HuH-7.5 (cell line): ENCODE measurements around the gene LMAN1L.
"Not testable (repeated sequence)": the region's sequence is repeated elsewhere in the genome, so short reads cannot be mapped to it uniquely, and the experiment has no call there.

ENCODE experiments used
- DNase-seq: peaks from one replicate; pipeline ENCODE4 v3.0.0; 2011; ENCODE audit warnings: low spot score

The LMAN1L gene

DNA sequence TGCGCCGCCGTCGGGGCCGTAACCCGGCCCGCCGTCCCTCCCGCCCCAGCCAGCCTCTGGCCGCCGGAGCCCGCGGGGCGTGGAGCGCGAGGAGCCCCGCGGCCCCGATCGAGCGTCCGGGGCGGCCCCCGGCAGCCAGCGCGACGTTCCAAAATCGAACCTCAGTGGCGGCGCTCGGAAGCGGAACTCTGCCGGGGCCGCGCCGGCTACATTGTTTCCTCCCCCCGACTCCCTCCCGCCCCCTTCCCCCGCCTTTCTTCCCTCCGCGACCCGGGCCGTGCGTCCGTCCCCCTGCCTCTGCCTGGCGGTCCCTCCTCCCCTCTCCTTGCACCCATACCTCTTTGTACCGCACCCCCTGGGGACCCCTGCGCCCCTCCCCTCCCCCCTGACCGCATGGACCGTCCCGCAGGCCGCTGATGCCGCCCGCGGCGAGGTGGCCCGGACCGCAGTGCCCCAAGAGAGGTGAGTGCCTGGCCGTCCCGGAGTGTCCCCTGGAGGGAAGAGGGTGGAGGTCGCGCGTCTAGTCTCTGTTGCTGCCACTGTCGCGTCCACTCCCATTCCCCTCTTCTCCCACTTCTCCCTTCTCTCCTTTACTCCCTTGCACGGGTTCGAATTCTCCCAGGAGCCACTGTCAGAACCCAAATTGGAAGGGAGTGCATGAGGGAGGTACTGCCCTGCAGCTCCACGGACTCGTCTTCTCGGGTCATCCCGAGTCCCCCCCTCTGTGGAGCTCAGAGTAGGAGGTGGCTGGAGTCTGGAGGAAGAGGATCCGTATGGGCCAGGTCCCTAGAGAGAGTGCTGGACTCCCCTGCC is 30.2 kb upstream of the LMAN1L start:
- DNase-seq: peak; percentile 76

DNA sequence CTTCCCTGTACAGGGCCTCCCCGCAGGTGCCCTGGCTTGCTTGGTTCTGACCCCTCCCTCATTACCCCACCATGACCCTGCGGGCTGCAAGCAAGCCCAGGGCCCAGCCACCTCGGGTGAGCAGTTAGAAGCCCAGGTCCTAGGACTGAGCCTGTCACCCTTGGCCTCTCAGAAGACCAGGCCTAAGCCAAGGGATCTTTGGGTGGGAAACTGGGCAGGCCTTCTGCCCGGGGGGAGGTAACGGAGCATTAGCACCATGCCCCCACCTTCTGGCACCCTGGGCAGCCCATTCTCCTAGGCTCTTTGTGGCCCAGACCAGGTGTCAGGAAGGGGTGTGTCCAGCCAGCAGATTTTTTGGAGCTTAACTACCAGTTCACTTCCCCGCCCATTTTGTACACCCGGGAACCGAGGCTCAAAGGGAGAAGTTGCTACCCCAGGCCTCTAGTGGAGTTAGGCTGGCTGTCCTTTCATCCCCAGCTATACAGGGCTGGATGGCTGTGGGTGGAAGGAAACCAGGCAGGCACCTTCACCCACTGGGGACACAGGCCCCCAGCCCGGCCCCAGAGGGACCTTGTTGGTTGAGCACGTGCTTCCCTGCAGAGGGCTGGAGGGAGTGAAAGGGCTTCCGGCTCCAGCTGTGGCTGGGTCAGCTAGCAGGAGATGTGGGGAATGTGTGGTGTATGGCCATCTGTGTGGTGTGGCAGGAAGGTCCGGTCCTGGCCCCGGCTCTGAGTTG is 29.4 kb upstream of the LMAN1L start:
- DNase-seq: peak; percentile 58

DNA sequence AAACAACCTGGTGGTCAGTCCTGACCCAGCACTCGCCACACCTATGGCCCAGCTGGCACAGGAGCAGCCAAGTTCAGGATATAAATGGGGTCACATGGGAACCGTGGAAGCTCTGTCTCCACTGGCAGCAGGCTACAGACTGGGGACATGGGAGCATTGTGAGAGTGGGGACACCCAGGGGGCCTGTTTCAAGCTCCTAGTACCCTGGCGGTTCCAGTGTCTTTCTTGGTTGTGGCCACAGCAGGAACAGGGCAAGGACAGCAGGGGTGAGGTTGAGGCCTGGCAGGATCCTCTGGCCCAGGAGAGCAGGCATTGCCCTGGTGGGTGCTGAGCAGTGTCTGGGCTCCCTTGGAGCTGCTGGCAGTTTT is 28.8 kb upstream of the LMAN1L start:
- DNase-seq: no peak

DNA sequence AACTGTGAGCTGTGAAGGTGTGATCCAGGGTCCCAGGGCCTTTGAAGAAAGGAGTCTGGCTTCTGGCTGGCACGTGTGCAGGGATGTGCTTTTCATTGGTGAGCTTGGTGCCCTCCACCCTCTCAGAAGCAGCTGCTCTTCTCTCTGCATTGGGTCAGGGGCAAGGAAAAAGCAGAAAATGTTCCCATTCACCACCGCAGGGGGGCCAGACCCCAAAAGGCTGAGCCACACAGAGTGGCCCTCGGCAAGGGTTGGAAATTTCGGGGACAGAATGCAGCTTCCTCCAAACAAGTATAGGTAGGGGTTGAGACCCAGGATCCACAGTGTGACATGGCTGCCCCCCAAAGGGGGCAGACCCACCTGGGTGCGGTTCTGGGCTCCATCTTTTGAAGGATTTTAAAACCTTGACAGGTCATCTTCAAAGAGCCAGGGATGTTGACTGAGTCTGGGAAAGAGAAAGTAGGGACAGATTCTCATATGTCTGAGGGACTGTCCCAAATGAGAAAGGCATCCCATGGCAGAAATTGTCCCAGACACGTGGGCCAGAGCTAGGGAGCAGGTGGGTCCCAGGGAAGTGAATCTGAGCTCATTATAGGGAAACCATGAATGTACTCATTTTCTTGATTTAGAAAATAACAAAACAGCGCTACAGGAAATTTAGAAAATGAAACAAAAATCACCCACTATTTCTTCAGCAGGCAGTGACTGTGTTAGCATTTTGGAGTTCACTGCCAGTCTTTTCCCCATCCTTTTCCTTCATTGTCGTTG is 28.0 kb upstream of the LMAN1L start:
- no peak for DNase-seq

DNA sequence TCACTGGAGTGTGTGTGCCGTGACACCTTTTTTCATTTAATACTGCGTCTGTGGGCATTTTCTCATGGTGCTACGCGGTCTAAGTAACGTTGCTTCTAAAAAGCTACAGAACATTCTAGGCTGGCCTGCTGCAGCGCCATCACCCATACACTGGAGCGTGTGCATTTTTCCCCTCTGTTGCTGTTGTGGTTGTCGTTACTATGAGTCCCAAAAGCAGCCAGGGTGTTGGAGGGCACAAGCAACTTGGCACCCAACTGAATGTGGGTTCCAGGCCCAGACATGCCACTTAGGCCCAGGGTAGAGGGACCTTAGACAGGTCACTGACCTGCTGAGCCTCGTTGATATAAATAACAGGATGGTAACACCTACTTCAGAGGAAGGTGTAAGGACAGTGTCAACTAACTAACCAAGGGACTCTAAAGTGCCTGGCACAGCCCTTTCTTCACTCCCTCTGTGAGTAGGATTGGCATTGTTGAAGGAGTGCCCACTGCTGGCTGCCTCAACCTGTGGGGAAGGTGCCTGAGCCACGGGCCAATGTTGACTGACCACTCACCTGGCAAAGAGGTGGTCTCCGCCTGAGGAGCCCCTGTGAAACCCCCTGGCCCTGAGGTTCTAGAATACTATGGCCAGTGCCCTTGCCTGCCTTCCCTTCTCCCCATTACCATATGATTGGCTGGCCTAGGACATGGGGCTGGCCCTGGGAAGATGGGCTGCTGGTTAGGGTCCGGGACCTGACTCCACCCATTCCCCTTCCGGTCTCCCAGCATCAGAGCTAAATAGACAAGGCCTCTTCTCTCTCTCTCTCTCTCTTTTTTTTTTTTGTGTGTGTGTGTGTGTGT is 27.2 kb upstream of the LMAN1L start:
- DNase-seq: no peak

DNA sequence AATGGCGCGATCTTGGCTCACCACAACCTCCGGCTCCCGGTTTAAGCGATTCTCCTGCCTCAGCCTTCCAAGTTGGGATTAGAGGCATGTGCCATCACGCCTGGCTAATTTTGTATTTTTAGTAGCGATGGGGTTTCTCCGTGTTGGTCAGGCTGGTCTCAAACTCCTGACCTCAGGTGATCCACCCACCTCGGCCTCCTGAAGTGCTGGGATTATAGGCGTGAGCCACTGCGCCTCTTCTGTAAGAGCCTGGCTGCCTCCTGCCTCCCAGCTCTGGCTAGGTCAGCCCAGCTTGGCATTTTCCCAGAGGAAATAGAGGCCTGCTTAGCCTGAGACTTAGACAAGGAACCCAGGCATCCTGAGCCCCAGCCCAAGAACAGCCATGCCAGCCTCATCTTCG is 26.6 kb upstream of the LMAN1L start:
- DNase-seq: not testable (repeated sequence)

DNA sequence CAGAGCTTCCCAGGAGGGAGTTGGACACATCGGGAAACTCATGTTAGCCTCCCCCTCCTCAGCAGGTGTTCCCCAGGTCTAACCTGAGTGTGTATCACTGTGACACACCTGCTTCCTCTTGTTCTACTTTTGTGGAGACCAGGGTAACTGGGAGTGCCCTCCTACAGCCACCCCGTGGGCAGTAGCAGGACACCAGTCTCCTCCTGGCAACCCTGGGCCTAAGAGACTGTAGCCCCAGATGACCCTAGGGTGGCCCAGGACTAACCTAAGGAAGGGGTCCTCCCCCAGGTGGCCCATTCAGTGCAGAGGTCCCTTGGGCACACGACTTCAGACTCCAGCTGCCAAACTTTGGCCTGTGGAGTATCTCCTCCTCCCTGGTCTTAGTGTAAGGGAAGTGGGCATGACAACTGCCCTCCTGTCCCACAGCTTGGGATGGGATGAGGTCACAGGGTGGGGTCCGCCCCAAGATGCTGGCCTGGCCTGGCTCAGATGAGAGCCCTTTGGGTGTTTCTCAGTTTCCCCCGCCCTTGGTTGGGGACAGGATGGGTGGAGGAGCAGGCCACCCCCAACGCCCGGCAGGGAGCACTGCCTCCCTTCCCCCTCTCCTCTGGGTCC is 26.0 kb upstream of the LMAN1L start:
- no peak for DNase-seq

DNA sequence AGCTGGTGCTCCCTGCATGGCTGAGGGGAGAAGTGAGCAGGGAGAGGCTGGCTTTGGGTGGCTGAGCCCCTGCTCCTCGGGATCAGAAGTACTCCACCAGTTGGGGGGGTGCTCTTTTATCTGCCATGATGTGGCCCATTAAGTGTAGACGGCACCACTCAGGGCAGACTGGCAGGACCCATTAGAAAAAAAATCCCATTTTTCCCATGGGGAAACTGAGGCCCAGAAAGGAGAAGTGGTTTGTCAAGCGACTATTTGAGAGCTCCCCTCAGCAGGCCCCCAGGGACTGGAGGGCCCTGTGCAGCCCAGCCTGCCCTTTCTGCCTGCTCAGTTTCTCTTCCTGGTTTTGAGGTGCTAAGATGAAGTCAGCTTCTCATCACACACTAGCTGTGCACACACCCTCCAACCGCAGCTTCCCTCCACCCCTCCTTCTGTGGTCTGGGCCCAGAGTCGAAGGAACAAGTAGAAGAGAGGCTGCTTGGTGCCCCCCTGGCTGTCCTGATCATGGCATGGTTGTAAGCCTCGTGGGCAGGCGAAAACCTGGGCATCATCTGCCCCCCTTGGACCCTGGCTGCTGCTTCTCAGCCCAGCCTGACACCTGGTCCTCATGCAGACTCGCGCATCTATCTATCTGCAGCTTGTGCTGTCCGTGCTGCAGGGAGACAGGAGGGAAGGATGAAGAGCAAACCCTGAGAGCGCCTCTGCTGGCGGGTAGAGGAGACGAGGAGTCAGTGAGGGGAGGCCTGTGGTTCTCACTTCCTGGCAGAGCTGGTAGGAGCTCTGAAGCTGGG is 25.2 kb upstream of the LMAN1L start:
- DNase-seq: peak; percentile 87

DNA sequence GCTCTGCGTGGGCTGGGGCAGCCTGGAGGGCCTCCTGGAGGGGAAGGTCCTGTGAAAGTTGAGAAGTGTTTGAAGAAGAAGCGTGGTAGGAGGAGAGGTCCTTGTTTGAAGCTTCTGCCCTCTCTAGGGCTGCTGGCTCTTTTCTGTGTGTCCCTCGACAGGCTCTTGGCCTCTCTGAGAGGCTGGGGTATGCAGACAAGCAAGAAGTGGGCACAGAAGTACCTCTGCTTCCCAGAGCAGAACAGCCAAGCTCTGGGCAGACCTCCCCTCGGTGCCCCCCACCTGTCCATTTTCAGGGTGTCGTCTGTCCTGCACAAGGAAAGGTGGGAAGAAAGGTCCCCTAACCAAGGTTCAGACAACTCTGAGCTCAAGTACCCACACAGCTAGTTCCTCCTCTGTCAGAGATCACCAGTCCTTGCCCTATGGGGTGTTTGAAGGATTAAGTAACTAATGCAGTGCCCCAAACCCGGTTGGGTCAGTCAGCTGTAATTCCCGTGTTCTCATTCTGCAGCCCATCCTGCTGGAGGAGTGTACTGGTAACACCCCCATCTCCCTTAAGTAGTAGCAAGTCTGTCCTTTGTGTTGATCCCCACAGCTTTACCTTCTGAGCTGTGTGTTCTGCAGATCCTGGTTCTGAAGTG is 24.5 kb upstream of the LMAN1L start:
- no peak for DNase-seq

DNA sequence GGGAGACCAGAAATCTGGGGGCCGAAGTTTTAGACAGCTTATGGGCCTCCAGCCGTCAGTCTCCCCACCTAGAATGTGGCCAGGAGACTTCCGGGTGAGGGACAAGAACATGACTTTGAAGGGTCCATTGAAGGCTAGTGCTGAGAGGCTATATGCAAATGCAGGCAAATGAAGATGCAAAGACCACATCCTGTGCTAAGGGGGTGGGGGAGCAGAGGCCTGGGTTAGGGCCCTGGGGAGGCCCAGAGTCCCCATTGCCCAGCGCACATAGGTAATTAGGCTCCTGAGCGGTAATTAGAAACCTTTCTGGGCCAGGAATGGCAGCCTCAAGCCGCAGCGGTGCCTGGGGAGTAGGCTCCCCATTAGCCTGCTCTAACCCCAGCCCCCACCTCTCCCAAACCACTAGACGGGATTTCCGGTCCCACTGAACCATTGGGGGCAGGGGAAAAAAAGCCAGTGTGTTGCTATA is 23.9 kb upstream of the LMAN1L start:
- DNase-seq: no peak

DNA sequence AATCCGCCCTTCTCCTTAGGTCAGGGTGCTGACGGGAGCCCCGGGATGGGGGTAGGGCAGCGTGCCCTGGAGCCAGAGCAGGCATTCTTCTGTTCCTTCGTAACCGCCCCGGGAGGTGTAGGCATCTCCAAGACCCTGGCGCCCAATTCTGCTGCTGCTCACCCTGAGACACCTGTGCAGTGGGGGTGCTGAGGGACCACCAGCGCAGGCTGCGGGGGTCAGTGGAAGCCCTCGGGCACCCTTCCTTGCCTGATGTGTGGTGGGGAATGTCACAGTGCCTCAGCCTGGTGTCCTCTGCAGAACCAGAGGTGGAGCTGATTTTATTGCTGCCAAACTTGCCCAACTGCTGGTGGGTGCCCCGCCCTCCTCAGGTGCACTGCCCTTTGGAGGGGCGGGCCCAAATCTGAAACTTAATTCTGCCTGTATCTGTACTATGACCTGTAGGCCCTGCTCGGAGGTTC is 23.4 kb upstream of the LMAN1L start:
- no peak for DNase-seq

DNA sequence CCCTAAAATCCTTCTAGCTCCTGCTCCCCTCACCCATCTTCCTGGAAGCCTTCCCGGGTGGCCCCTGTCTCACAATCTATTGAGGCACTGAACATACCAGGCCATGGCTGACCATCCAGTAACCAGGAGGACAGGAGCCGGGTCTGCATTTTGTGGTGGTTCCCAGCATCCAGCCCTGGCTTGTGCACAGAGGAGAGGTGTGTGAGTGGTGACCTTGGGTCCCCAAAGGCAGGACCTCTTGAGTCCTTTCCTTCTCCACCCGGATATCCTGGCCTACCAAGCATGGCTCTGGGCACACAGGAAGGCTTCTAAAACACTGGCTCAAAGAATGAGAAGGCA is 22.9 kb upstream of the LMAN1L start:
- no peak for DNase-seq

DNA sequence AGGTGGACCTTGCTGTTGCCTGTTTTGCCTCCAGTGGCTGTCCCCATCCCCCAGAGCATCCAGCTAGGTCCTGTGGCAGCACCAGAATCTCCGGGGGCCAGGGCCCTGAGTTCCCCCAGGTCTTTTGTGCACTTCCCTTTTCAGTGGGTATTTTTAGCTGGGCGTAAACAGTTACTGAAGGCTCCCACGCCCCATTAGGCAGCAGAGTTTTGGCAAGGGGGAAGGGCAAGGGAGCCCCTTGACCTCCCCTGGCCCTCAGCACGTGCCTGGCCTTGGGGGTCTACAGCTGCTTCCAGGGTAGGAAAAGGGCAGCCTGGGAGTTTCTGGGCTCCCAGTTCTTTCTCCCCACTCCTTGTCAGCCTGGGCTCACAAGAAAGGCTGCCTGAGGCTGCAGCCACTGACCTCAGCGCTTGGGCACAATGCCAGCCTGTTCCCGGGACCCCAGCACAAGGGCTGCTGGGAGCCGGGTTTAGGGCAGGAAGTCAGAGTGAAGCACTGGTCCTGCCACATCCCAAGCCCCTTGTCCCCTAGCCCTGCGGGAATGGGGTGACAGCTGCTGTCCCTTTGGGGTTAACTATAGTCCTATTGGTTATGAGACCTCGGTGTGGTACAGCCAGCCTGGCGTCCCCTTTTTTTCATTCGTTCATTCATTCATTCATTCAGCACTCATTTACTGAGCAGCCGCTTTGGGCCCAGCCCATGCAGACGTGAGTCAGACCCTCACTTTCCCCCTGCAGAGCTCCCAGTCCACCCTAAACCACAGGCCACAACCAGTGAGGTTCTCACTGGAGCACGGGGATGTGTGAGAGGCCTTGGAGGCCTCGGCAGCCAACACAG is 22.3 kb upstream of the LMAN1L start:
- no peak for DNase-seq

DNA sequence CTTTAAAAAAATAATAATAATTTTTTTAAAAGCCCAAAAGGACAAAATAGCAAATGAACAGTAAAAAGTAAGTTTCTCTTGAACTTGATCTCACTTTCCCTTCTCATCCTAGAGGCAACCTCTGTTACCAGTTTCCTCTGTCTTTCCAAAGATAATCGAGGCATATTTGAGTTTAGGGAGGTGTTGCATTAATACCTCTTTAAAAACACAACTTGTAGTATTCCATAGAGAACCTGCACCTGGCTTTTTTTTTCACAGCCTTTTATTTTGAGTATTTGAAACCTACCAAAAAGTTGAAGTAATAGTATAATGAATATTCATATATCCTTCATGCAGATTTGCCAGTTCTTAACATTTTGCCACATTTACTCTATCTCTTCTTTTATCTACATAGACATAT is 21.6 kb upstream of the LMAN1L start:
- no peak for DNase-seq

DNA sequence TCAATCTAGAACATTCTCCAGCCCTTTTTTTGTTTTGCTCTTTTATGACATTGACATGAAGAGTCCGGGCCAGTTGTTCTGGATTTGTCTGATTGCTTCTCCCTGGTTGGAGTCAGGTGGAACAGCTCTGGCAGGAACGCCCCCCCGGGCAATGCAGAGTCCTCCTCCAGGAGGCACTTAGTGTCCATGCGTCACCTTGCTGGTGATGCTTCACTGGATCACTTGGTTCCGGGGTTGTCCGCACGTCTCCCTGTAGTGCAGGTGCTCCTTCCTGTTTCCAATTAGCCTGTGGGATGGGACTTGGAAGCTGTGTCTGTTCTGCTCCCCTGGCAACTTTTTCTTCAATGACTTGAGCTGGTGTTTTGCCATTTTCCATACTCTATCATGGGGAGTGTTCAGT is 21.0 kb upstream of the LMAN1L start:
- DNase-seq: no peak

DNA sequence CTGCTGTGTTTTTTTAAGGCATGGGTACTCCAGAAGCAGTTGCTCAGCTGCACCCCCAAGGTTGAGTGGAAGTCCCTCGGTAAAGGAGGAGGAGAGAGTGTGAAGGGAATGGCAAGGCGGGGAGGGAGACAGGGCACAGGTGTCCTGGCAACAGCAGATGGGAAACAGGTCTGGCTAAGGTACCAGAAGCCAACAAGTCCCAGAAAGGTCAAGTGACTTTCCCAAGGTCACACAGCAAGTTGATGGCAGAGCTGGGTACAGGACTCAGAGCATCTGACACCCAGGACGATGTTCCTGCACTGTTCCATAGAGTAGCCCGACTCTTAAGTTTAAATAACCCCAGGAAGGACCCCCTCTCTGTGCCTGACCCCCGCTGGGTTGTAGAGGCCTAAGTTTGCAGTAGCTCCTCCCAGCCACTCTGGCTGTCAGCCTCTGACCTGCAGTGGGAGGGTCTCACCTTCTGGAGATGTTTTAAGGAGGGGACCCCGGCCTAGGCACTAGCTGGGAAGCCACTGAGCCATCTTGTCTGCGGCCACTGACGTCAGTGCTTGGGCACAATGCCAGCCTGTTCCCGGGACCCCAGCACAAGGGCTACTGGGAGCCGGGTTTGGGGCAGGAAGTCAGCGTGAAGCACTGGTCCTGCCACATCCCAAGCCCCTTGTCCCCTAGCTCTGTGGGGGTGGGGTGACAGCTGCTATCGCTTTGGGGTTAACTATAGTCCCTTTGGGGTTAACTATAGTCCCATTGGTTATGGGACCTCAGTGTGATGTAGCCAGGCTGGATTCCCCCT is 20.2 kb upstream of the LMAN1L start:
- no peak for DNase-seq

DNA sequence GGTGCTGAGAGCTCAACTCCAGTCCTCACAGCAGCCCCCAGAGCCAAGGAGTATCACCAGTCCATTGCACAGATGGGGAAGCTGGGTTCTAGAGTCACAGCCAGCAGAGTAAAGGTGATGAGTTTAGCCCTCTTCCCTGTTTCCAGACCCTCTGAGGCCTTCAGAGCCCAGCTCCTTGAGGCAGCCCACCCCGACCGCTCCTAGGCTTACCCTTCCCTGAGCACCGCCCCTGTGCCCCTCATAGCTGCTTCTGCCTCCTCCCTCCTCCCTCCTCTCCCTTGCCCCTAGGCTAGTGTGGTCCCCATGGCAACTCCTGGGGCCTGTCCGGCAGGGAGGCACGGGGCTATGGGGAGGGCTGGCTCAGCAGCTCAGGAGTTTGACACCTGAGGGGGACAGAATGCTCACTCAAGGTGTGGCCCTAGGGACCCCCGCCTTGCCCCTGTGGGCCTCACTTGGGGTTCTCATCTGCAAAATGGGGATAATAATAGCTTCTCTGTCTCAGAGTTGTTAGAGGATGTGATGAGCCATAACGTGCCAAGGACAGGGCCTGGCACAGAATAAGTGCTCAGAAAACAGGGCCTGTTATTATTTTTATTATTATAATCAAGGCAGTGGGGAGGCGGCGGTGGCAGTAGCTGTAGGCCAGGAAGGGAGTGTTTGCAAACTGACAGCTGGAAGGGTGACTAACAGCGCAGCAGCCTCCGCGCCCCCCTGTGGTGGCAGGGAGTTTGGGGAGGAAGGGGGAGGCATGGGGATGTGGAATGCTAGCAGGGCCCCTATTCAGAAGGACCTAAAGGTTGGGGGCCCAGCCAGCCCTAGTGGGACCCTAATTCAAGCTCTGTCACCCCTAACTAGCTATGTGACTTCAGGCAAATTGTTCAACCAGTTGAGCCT is 19.3 kb upstream of the LMAN1L start:
- DNase-seq: no peak
